HG02981 (cell line): ENCODE results near the gene C1orf21.
"Not testable (repeated sequence)": the region's sequence is repeated elsewhere in the genome, so short reads cannot be mapped to it uniquely, and the experiment has no call there.

Experiments
- ATAC-seq: cut with Tn5 transposase; IDR thresholded peaks from one replicate; pipeline ENCODE4 v1.9.1; 2021; ENCODE audit warnings: mild to moderate bottlenecking, moderate library complexity; ENCODE audit not compliant: unreplicated experiment

C1orf21 gene

GRCh38 chr1:184590163-184590750 lies 203.4 kb downstream of the C1orf21 start:
- ATAC-seq, result no peak

GRCh38 chr1:184593597-184593996 lies 206.8 kb downstream of the C1orf21 start:
- ATAC-seq, result no peak

GRCh38 chr1:184595596-184595995 lies 208.8 kb downstream of the C1orf21 start:
- ATAC-seq, result no peak

GRCh38 chr1:184596950-184597645 lies 210.3 kb downstream of the C1orf21 start:
- no peak for ATAC-seq

- ATAC-seq, result no peak
Observed at GRCh38 chr1:184597650-184598357, 211.0 kb downstream of the C1orf21 start.

GRCh38 chr1:184598403-184599193 lies 211.8 kb downstream of the C1orf21 start:
- ATAC-seq, result no peak

- no peak for ATAC-seq
Observed at GRCh38 chr1:184604152-184604900, 217.5 kb downstream of the C1orf21 start.

GRCh38 chr1:184605941-184606340 lies 219.1 kb downstream of the C1orf21 start:
- no peak for ATAC-seq

GRCh38 chr1:184606786-184607185 lies 220.0 kb downstream of the C1orf21 start:
- ATAC-seq, result no peak

GRCh38 chr1:184608581-184608980 lies 221.8 kb downstream of the C1orf21 start:
- ATAC-seq, result no peak

- ATAC-seq, result no peak
Observed at GRCh38 chr1:184608990-184609389, 222.2 kb downstream of the C1orf21 start.

GRCh38 chr1:184610876-184611595 lies 224.2 kb downstream of the C1orf21 start:
- ATAC-seq, result no peak

GRCh38 chr1:184612229-184612628 lies 225.4 kb downstream of the C1orf21 start:
- ATAC-seq, result not testable (repeated sequence)

GRCh38 chr1:184614667-184615066 lies 227.8 kb downstream of the C1orf21 start:
- no peak for ATAC-seq

- ATAC-seq, result no peak
Observed at GRCh38 chr1:184615301-184615700, 228.5 kb downstream of the C1orf21 start.

- no peak for ATAC-seq
Observed at GRCh38 chr1:184616504-184616903, 229.7 kb downstream of the C1orf21 start.

- ATAC-seq, result no peak
Observed at GRCh38 chr1:184617433-184618029, 230.7 kb downstream of the C1orf21 start.

- no peak for ATAC-seq
Observed at GRCh38 chr1:184618851-184619250, 232.0 kb downstream of the C1orf21 start.

- ATAC-seq, result no peak
Observed at GRCh38 chr1:184620469-184620868, 233.6 kb downstream of the C1orf21 start.

GRCh38 chr1:184621260-184621659 lies 234.4 kb downstream of the C1orf21 start:
- no peak for ATAC-seq
